Rectal smooth muscle tissue (tissue), 1 donor: ENCODE results near the gene MACROD1.

Experiments
- H3K27ac ChIP-seq: one replicate; pipeline ENCODE4 v1.7.0; 2013; ENCODE audit warnings: low read depth, low read length, inconsistent platforms
- H3K27me3 ChIP-seq: one replicate; pipeline ENCODE4 v1.7.0; 2013; ENCODE audit warnings: low read length; ENCODE audit not compliant: control insufficient read depth, insufficient read depth
- H3K36me3 ChIP-seq: one replicate; pipeline ENCODE4 v1.7.0; 2013; ENCODE audit warnings: low read length; ENCODE audit not compliant: control insufficient read depth, insufficient read depth
- H3K4me1 ChIP-seq: one replicate; pipeline ENCODE4 v1.7.0; 2013; ENCODE audit warnings: low read length; ENCODE audit not compliant: control insufficient read depth, insufficient read depth
- H3K4me3 ChIP-seq: one replicate; pipeline ENCODE4 v1.7.0; 2013; ENCODE audit warnings: low read length
- H3K9ac ChIP-seq: one replicate; pipeline ENCODE4 v1.7.0; 2013; ENCODE audit warnings: low read length

Gene MACROD1

GRCh38 chr11:64093233-64094039, 72.5 kb downstream of the MACROD1 start:
- no peak overlapping the region for H3K9ac ChIP-seq
- peaks cover 51% of the 10 kb centered on the region for H3K4me1 ChIP-seq
- no peaks in the 10 kb centered on the region for H3K36me3 ChIP-seq
- no peak overlapping the region for H3K4me3 ChIP-seq
- no peaks in the 10 kb centered on the region for H3K27me3 ChIP-seq
- peak overlapping the region; percentile 72 for H3K27ac ChIP-seq

GRCh38 chr11:64092761-64093136, 73.2 kb downstream of the MACROD1 start:
- no peaks in the 10 kb centered on the region for H3K36me3 ChIP-seq
- H3K9ac ChIP-seq, result no peak overlapping the region
- H3K27ac ChIP-seq, result no peak overlapping the region
- no peaks in the 10 kb centered on the region for H3K27me3 ChIP-seq
- H3K4me1 ChIP-seq, result peaks cover 44% of the 10 kb centered on the region
- H3K4me3 ChIP-seq, result no peak overlapping the region

GRCh38 chr11:64092111-64092760, 73.7 kb downstream of the MACROD1 start:
- Histone ChIP-seq H3K27me3 (no peaks in the 10 kb centered on the region), H3K36me3 (no peaks in the 10 kb centered on the region), H3K4me1 (peaks cover 41% of the 10 kb centered on the region), H3K9ac (no peak overlapping the region), H3K27ac (no peak overlapping the region), H3K4me3 (no peak overlapping the region)

- peaks cover 30% of the 10 kb centered on the region for H3K4me1 ChIP-seq
- no peaks in the 10 kb centered on the region for H3K27me3 ChIP-seq
- no peak overlapping the region for H3K27ac ChIP-seq
- no peaks in the 10 kb centered on the region for H3K36me3 ChIP-seq
- H3K4me3 ChIP-seq, result no peak overlapping the region
- no peak overlapping the region for H3K9ac ChIP-seq
Measured at GRCh38 chr11:64090806-64091516, 75.0 kb downstream of the MACROD1 start.

- H3K27ac ChIP-seq, result no peak overlapping the region
- no peak overlapping the region for H3K9ac ChIP-seq
- H3K27me3 ChIP-seq, result no peaks in the 10 kb centered on the region
- no peak overlapping the region for H3K4me3 ChIP-seq
- peaks cover 22% of the 10 kb centered on the region for H3K4me1 ChIP-seq
- H3K36me3 ChIP-seq, result no peaks in the 10 kb centered on the region
Measured at GRCh38 chr11:64089915-64090805, 75.8 kb downstream of the MACROD1 start.

GRCh38 chr11:64089493-64089892, 76.4 kb downstream of the MACROD1 start:
- Histone ChIP-seq H3K36me3 (no peaks in the 10 kb centered on the region), H3K9ac (no peak overlapping the region), H3K4me1 (peaks cover 16% of the 10 kb centered on the region), H3K4me3 (no peak overlapping the region), H3K27ac (no peak overlapping the region), H3K27me3 (no peaks in the 10 kb centered on the region)

- Histone ChIP-seq H3K36me3 (no peaks in the 10 kb centered on the region), H3K27me3 (no peaks in the 10 kb centered on the region), H3K27ac (no peak overlapping the region), H3K4me3 (no peak overlapping the region), H3K4me1 (peaks cover 11% of the 10 kb centered on the region), H3K9ac (no peak overlapping the region)
Measured at GRCh38 chr11:64089027-64089360, 76.9 kb downstream of the MACROD1 start.

- Histone ChIP-seq H3K27me3 (no peaks in the 10 kb centered on the region), H3K36me3 (no peaks in the 10 kb centered on the region), H3K4me1 (peaks cover 8% of the 10 kb centered on the region), H3K4me3 (no peak overlapping the region), H3K9ac (no peak overlapping the region), H3K27ac (no peak overlapping the region)
Measured at GRCh38 chr11:64088162-64089026, 77.5 kb downstream of the MACROD1 start.

- H3K4me1 ChIP-seq, result peaks cover 8% of the 10 kb centered on the region
- H3K4me3 ChIP-seq, result no peak overlapping the region
- H3K27ac ChIP-seq, result no peak overlapping the region
- H3K27me3 ChIP-seq, result no peaks in the 10 kb centered on the region
- no peak overlapping the region for H3K9ac ChIP-seq
- no peaks in the 10 kb centered on the region for H3K36me3 ChIP-seq
Measured at GRCh38 chr11:64086258-64087123, 79.4 kb downstream of the MACROD1 start.

- peaks cover 8% of the 10 kb centered on the region for H3K4me1 ChIP-seq
- H3K9ac ChIP-seq, result no peak overlapping the region
- no peaks in the 10 kb centered on the region for H3K36me3 ChIP-seq
- no peaks in the 10 kb centered on the region for H3K27me3 ChIP-seq
- H3K27ac ChIP-seq, result no peak overlapping the region
- no peak overlapping the region for H3K4me3 ChIP-seq
Measured at GRCh38 chr11:64085906-64086257, 80.0 kb downstream of the MACROD1 start.
